Fibroblast of pulmonary artery (primary cell): ENCODE measurements around the gene JMJD8.

ENCODE experiments used
- DNase-seq: peaks from one replicate; pipeline ENCODE4 v3.0.0-alpha.2; 2010; ENCODE audit warnings: low read depth
- H3K4me3 ChIP-seq: replicated peaks from 2 replicates; pipeline ENCODE4 v1.5.1; 2011; ENCODE audit warnings: low read depth, mild to moderate bottlenecking, control low read depth, low read length, moderate library complexity
- CTCF ChIP-seq: IDR thresholded peaks from 2 replicates; pipeline ENCODE4 v1.5.1; 2011; ENCODE audit warnings: mild to moderate bottlenecking, control low read depth, low read length, inconsistent platforms; ENCODE audit errors: missing control alignments

Gene JMJD8

GRCh38 chr16:711548-712320, 27.6 kb upstream of the JMJD8 start:
- H3K4me3 ChIP-seq = no peak overlapping the region
- peak; percentile 69 for TF ChIP-seq CTCF
- peak; percentile 69 for DNase-seq

- no peak for DNase-seq
- no peak overlapping the region for H3K4me3 ChIP-seq
- no peak for TF ChIP-seq CTCF
These were observed 26.9 kb upstream of the JMJD8 start for GRCh38 chr16:711084-711483.

GRCh38 chr16:710500-711075, 26.5 kb upstream of the JMJD8 start:
- no peak for TF ChIP-seq CTCF
- no peak overlapping the region for H3K4me3 ChIP-seq

GRCh38 chr16:709566-710499, 25.7 kb upstream of the JMJD8 start:
- no peak for TF ChIP-seq CTCF
- no peak overlapping the region for H3K4me3 ChIP-seq
- DNase-seq = peak; percentile 85

More at GRCh38 chr16:710500-711075, 26.5 kb upstream of the JMJD8 start:
- DNase-seq = no peak

- TF ChIP-seq CTCF = no peak
- no peak overlapping the region for H3K4me3 ChIP-seq
- DNase-seq = no peak
These were observed 24.8 kb upstream of the JMJD8 start for GRCh38 chr16:708959-709358.

GRCh38 chr16:708019-708418, 23.9 kb upstream of the JMJD8 start:
- no peak for TF ChIP-seq CTCF
- no peak for DNase-seq
- H3K4me3 ChIP-seq = no peak overlapping the region
